ENCODE results near the gene PHACTR1. TPM values are rescaled to one million over a fixed set of nuclear protein-coding genes. Genes with fewer than 3 reads are reported as not detected.

PHACTR1 gene
- total and polyA plus RNA-seq, 2 of the 4 experiments (the other 2 are of a cell fraction), result not detected

DNA sequence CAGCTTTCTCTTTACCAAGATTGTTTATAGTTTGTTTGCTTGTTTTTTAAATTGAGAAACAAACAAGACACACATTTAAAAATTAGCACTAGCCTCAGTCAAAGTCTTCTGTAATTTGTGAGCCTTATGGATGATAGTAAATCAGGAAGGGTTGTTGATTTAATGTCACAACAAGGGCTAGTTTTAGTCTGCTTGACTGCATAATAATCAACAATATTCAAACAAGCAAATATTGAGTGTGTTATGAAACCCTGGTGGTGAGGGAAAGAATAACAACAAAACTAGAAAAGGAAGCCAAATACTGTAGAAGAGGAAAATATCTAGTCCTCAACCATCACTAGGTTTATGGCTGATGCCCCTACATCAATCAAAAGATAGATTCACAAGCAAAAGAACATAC is 383.2 kb downstream of the PHACTR1 start:
- no peak overlapping the region for H4K91ac ChIP-seq (ENCODE audit: insufficient read depth, low read depth, low read length)
- ChIA-PET POLR2A (ENCODE audit: unreplicated experiment) (no interaction called here), CTCF (interaction anchor here (1.0 kb wide), 1 partner anchor 51 kb away, joined by 3 read pairs; no protein-coding TSS in a partner anchor)
- no peak for DNase-seq
- dilution Hi-C loops (cut with HindIII; ENCODE audit: low sequenced_read_pairs, unreplicated experiment), result no loop called here
- H3K4me3 ChIP-seq (ENCODE audit: insufficient read depth, low read depth, low read length), result no peak overlapping the region
- no peak overlapping the region for H2AK5ac ChIP-seq (ENCODE audit: low read depth, low read length)
- H3K18ac ChIP-seq (ENCODE audit: low read depth, low read length), result no peak overlapping the region
- H4K5ac ChIP-seq (ENCODE audit: low read depth, low read length), result no peak overlapping the region
- no peaks in the 10 kb centered on the region for H3K36me3 ChIP-seq (ENCODE audit: control insufficient read depth, insufficient read depth, low read length)
- BruUV-seq (replicated peaks), result no TSS peak
- no peaks in the 10 kb centered on the region for H3K9me3 ChIP-seq (ENCODE audit: control insufficient read depth, insufficient read depth, low read length)
- no peaks in the 10 kb centered on the region for H4K20me1 ChIP-seq (ENCODE audit: insufficient read depth, low read length)
- no peak overlapping the region for H2AFZ ChIP-seq (replicated peaks; ENCODE audit: low read length, poor library complexity)
- no peak overlapping the region for H2AK9ac ChIP-seq (replicated peaks; ENCODE audit: low read depth, low read length, poor library complexity)
- in situ Hi-C loops (cut with MboI; ENCODE audit: low sequenced_read_pairs), result no loop called here
- H3K27ac ChIP-seq (ENCODE audit: insufficient read depth, low read length), result no peak overlapping the region
- no peak overlapping the region for H4K8ac ChIP-seq (ENCODE audit: low read depth in 2 of 2, low read length in 2 of 2)
- no peak overlapping the region for H3K23ac ChIP-seq (ENCODE audit: low read depth, low read length)
- H2BK20ac ChIP-seq (ENCODE audit: low read depth, low read length), result no peak overlapping the region
- intact Hi-C loops (cut with micrococcal nuclease), result no loop called here
- H3K56ac ChIP-seq (ENCODE audit: extremely low read depth, insufficient read depth, low read length), result no peak overlapping the region
- no peak overlapping the region for H3K9ac ChIP-seq (ENCODE audit: low read depth, low read length)
- no peaks in the 10 kb centered on the region for H3K79me1 ChIP-seq (ENCODE audit: low read depth in 1 of 2, low read length in 2 of 2)
- TF ChIP-seq CHD1 (IDR thresholded peaks at IDR 0.05; ENCODE audit: low read depth, low read length) (no peak), MXI1 (IDR thresholded peaks at IDR 0.05; ENCODE audit: borderline replicate concordance, low read depth, low read length) (no peak), POLR2A (IDR thresholded peaks at IDR 0.05; ENCODE audit: low read depth, low read length) (no peak), SMC3 (IDR thresholded peaks at IDR 0.05; ENCODE audit: low read depth, low read length) (no peak), RFX5 (IDR thresholded peaks at IDR 0.05; ENCODE audit: low read depth, low read length) (no peak), RAD21 (IDR thresholded peaks at IDR 0.05; ENCODE audit: low read length) (no peak)
- H2BK15ac ChIP-seq (ENCODE audit: low read depth, low read length), result no peak overlapping the region
- no peaks in the 10 kb centered on the region for H3K9me1 ChIP-seq (ENCODE audit: insufficient read depth, low read length)
- no peak overlapping the region for H3K4me2 ChIP-seq (ENCODE audit: low read depth, low read length)
- no peak overlapping the region for H3K4ac ChIP-seq (ENCODE audit: low read depth, low read length)
- H2BK5ac ChIP-seq (ENCODE audit: low read depth, low read length, poor library complexity, severe bottlenecking), result no peak overlapping the region
- no peak overlapping the region for H3K14ac ChIP-seq (replicated peaks; ENCODE audit: low read depth, low read length)
- ATAC-seq (ENCODE audit: low read depth), result no peak
- no peaks in the 10 kb centered on the region for H3K27me3 ChIP-seq (ENCODE audit: control insufficient read depth, insufficient read depth, low read length)
- no peaks in the 10 kb centered on the region for H3K4me1 ChIP-seq (ENCODE audit: control insufficient read depth, insufficient read depth, low read length)
- no peak overlapping the region for H2BK120ac ChIP-seq (ENCODE audit: low read depth, low read length)
